Hematopoietic multipotent progenitor cell treated with erythropoietin and hydrocortisone succinate and interleukin-3 and kit ligand, for 6 days (in vitro differentiated cells): Measurements from ENCODE around the gene ARID3A.
"Not testable (repeated sequence)": the region's sequence is repeated elsewhere in the genome, so short reads cannot be mapped to it uniquely, and the experiment has no call there.

ENCODE experiments used
- DNase-seq: peaks from one replicate; pipeline ENCODE4 v3.0.0-alpha.2; 2015

Gene ARID3A, protein sequence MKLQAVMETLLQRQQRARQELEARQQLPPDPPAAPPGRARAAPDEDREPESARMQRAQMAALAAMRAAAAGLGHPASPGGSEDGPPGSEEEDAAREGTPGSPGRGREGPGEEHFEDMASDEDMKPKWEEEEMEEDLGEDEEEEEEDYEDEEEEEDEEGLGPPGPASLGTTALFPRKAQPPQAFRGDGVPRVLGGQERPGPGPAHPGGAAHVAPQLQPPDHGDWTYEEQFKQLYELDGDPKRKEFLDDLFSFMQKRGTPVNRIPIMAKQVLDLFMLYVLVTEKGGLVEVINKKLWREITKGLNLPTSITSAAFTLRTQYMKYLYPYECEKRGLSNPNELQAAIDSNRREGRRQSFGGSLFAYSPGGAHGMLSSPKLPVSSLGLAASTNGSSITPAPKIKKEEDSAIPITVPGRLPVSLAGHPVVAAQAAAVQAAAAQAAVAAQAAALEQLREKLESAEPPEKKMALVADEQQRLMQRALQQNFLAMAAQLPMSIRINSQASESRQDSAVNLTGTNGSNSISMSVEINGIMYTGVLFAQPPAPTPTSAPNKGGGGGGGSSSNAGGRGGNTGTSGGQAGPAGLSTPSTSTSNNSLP

DNA sequence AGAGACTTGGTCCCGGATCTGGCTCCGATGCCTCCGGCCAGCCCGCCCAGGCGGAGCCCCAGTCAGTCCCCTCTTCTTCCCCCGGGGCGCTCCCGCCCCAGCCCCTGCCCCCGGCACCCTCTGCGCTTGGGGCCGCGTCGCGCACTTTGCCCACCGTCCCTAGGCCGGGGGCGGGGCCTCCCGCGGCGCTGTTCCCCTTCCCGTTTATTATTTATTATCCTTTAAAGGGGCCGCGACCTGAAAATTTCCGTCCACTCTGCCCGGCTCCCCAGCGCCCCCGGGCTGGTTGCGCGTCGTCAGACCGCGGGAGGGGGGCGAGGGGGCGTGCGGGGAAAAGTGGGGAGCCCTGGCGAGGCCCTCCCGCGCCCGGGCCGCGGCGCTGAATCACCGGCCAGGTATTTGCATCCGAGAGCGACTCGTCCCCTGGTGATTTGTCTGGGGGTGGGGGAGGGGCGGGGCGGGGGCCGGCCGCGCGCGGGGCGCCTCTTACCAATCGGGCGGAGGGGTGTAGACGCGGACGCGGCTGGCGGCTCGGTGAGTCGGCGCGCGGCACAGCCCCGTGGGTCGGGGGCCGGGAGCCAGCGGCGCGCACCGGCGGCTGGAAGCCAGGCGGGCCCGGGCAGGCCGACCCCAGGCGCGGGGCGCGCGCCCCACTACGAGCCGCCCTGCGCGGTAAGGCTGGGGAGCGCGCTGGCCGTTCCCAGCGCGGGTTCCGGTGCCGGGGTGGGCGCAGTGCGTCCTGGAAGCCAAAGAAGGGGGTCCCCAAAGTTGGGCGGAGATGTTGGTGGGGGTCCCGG lies at the start of gene ARID3A:
Gene ARID3A, plus strand, starts transcription at position 510 of the 797 bp plus-strand sequence. CDS start 3,494 bp downstream, outside the sequence.
- DNase-seq: peak; percentile 91

- no peak for DNase-seq
Measured at GRCh38 chr19:876089-876488, 49.7 kb upstream of the ARID3A start.

- DNase-seq: no peak
Measured at GRCh38 chr19:876780-877314, 49.0 kb upstream of the ARID3A start.

- not testable (repeated sequence) for DNase-seq
Measured at GRCh38 chr19:877992-878660, 47.7 kb upstream of the ARID3A start.

- not testable (repeated sequence) for DNase-seq
Measured at GRCh38 chr19:878751-879561, 46.9 kb upstream of the ARID3A start.

- DNase-seq: no peak
Measured at GRCh38 chr19:879711-880438, 46.0 kb upstream of the ARID3A start.

GRCh38 chr19:881385-882071 lies 44.3 kb upstream of the ARID3A start:
- DNase-seq: no peak

- no peak for DNase-seq
Measured at GRCh38 chr19:882871-883497, 42.9 kb upstream of the ARID3A start.

DNA sequence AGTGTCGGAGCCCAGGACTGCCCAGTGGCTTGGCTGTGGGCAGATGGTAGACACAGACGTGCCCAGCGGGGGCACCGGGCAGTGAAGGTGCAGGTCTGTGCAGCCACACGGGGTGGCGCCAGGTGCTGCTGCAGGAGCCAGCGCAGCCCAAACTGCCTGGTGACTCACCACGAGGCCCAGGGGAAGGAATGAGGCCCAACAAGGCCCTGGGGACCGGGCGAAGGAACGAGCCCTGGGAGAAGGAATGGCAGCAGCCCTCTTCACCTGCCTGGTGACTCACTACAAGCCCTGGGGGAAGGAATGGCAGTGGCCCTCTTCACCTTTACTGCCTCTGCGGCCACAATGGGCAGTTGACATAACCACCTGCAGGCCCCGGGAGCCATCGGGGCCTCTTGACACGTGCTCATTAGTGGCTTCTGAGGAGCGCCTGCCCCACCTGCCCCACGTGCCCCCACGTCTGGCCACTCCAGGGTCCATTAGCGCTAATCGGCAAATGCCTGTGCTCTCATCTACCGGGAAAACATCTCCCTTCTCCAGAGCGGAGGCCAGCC lies 42.1 kb upstream of the ARID3A start:
- DNase-seq: no peak

GRCh38 chr19:884420-885211 lies 41.2 kb upstream of the ARID3A start:
- DNase-seq: no peak

DNA sequence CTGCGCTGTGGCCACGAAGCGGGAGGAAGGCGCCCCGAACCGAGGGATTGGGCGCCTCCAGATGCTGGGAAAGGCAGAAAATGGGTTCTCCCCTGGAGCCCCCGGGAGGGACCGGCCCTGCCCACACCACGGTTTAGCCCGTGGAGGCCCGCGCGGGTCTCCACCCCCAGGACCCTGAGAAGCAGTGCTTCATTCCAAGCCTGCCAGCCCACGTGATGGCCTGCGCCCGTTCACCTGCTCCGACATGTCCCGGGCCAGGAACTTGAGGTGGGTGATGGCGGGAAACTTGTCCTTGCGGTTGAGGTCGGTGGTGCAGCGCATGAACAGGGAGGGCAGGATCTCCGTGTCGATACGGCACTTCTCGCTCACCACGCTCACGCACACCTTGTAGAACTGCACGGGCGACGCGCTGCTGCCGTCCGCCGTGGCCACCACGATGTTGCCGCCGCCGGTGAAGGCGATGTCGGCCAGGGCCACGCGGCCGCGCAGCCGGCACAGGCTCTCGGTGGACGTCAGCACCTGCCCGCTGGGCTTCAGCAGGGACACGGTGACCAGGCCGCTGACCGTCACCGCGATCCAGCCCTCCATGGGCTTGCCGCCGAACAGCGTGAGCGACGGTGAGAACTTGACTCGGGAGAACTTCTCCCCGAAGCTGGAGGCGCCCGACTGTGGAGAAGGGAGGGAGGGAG lies 40.2 kb upstream of the ARID3A start:
- DNase-seq: no peak

GRCh38 chr19:887072-887471 lies 38.8 kb upstream of the ARID3A start:
- DNase-seq: no peak

DNA sequence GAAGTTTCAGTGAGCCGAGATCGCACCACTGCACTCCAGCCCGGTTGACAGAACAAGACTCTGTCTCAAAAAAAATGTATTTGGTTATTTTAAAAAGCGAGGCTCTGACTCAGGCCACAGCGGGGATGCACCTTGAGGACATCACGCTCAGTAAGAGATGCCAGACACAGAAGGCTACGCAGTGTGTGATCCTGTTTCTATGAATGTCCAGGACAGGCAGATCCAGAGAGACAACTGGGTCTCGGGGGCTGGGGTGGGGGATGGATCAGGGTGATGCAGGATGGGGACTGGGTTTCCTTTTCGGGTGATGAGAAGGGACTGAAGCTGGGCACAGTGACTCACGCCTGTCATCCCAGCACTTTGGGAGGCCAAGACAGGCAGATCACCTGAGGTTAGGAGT lies 38.2 kb upstream of the ARID3A start:
- DNase-seq: no peak

DNA sequence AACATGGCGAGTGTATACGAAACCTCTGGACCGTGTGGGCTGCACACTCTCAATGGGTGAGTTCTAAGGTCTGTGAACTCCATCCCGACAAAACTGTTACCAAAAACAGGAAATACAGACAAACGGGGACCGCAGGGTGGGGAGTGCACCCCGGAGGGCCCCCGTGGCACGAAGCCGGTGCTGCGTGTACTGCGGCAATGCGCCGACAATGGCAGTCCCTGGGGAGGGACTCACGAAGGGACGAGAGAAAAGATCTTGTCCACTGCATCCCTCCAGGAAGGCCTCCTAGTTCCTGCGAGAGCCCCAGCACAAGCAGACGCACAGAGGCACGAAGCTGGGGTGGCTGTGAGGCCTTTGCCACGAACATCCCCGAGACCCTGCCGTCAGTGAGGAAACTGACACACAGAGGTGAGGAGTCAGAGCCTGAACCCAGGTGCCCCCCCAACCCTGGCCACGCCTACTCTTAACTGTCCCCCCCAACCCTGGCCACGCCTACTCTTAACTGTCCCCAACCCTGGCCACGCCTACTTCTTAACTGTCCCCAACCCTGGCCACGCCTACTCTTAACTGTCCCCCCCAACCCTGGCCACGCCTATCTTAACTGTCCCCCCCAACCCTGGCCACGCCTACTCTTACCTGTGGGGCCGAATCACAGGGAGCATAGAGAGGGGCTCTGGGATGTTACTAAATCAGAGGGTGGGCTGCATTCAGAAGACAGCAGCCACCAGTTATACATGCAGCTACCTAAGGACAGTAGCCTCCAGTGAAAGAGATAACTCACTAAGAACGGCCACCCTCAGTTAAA lies 37.1 kb upstream of the ARID3A start:
- peak; percentile 78 for DNase-seq

- DNase-seq: no peak
Measured at GRCh38 chr19:889662-890295, 36.1 kb upstream of the ARID3A start.

DNA sequence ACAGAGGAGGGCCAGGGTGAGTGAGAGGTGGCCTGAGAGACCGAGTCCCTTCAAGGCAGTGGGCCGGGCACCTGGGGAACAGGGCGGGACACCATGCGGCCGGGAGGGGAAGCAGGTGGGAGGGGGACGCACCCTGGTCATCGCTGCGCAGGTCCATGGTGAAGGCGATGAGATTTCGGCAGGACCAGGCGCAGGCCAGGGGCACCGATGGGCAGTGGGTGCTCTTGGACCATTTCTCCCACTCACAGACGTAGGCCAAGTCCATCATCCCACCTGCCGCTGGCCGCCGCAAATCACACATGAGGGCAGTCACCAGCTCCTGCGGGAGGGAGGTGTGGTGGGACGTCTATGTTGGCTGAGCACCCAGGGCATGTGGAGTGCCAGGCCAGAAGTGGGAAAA lies 35.0 kb upstream of the ARID3A start:
- DNase-seq: no peak
